Astrocyte of the spinal cord (primary cell): ENCODE results near the gene IRF2BPL.

Experiments
- DNase-seq: peaks from one replicate; pipeline ENCODE4 v3.0.0; 2011; ENCODE audit warnings: low read depth, low spot score
- H3K4me3 ChIP-seq: 2 replicates; pipeline ENCODE4 v1.5.1; 2011; ENCODE audit warnings: low read depth, mild to moderate bottlenecking, low read length, moderate library complexity
- in situ Hi-C: cut with HindIII; loops from 2 replicates; pipeline ENCODE4 v1.10.0; 2017; ENCODE audit warnings: low sequenced_read_pairs
- TF ChIP-seq, protein P1 (sequence below): IDR thresholded peaks from 2 replicates; pipeline ENCODE4 v1.5.1; 2012; ENCODE audit warnings: low read depth, mild to moderate bottlenecking, low read length, inconsistent platforms

The IRF2BPL gene

DNA sequence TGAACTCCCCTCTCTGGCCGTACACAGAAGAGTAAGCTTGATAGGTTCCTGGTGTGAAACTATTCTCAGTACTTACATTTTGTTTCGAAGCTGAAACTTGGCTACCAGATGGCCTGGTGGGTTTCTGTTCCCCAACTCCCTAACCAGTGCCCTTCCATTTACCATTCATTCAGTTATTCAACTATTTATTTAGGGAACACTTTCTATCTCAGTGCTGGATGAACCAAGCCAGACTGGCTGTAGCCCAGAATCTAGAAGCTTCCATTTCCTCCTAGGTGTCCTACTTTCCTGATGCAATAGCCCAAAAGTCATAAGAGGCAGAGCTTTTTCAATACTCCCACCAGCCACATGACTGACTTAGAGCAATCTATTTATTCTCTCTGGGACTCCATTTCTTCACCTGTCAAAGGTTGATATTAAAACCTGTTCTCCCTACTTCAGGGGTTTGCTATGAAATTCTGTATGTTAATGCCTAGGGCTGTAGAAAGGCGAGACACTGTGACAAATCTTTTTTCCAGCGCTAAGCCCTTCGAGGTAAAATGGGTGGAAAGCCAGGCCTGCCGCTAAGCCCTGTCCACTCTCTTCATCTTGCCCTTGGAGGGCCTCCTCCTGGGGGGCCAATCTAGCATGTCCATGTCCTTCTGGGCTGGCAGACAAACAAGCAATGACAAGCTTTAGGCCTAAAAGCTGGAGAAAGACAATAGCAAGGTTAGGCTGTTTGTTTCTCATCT lies 8.1 kb upstream of the IRF2BPL start:
- DNase-seq = no peak
- H3K4me3 ChIP-seq = no peak overlapping the region
- TF ChIP-seq, protein P1, sequence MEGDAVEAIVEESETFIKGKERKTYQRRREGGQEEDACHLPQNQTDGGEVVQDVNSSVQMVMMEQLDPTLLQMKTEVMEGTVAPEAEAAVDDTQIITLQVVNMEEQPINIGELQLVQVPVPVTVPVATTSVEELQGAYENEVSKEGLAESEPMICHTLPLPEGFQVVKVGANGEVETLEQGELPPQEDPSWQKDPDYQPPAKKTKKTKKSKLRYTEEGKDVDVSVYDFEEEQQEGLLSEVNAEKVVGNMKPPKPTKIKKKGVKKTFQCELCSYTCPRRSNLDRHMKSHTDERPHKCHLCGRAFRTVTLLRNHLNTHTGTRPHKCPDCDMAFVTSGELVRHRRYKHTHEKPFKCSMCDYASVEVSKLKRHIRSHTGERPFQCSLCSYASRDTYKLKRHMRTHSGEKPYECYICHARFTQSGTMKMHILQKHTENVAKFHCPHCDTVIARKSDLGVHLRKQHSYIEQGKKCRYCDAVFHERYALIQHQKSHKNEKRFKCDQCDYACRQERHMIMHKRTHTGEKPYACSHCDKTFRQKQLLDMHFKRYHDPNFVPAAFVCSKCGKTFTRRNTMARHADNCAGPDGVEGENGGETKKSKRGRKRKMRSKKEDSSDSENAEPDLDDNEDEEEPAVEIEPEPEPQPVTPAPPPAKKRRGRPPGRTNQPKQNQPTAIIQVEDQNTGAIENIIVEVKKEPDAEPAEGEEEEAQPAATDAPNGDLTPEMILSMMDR = no peak
- in situ Hi-C loops = no loop called here

DNA sequence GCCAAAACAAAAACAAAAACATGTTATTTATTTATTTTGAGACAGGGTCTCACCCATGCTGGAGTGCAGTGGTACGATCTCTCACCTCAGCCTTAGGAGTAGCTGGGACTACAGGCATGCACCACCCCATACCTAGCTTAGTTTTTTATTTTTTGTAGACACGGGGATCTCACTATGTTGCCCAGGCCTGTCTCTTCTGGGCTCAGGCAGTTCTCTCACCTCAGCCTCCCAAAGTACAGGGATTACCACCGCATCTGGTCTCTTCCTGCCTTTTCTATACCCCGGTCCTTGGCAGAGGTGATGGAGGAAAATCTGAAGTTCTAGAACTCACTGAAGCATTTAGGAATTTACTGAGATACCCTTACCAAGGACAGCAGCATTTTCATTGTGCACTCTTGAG lies 6.8 kb upstream of the IRF2BPL start:
- H3K4me3 ChIP-seq = no peak overlapping the region
- no peak for DNase-seq
- TF ChIP-seq, protein P1 = no peak
- in situ Hi-C loops = no loop called here

DNA sequence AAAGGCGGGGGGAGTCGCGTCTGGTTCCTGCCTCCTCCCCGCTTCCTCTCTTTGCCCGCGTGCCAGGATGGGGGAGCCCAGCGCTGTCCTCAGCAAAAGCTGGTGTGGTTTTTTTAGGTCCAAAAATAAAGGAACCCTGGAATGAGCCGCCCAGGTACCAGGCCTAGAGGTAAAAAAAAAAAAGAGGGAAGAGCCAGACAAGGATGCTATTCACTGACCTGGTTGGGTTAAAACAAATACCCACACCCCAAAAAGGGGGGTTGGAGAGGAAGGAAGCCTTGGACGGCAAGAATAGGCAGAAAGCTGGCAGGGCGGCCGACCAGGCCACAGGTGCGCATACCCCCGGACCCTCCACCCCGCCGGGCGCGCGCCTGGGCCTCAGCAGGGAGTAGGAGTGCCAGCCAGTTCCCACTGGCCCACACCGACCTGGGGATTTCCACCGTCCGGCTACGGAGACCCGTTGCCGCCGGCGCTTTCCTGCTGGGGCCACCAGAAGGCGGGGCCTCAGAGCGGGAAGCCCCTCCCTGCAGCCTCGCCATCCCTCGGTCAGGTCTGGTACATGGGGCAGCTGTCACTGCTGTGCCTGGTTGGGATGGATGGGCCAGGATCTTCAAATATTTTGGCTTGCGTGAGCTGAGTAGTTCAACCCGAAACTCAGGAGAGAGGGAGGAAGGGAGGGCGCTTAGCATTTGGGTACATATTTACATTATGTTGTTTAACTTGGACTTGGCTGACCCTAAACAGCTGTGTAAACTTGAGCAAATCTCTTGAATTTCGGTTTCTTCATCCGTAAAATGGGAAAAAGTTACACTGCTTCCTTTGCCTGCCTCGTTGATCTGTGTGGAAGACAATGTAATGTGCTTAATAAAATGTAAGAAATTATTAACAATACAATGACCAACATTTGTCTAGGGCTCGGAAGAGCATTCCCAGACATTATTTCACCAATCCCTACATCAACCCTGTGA lies 5.4 kb upstream of the IRF2BPL start:
- DNase-seq = peak; percentile 88
- H3K4me3 ChIP-seq = peak overlapping the region; percentile 46
- in situ Hi-C loops = no loop called here
- TF ChIP-seq, protein P1 = no peak

DNA sequence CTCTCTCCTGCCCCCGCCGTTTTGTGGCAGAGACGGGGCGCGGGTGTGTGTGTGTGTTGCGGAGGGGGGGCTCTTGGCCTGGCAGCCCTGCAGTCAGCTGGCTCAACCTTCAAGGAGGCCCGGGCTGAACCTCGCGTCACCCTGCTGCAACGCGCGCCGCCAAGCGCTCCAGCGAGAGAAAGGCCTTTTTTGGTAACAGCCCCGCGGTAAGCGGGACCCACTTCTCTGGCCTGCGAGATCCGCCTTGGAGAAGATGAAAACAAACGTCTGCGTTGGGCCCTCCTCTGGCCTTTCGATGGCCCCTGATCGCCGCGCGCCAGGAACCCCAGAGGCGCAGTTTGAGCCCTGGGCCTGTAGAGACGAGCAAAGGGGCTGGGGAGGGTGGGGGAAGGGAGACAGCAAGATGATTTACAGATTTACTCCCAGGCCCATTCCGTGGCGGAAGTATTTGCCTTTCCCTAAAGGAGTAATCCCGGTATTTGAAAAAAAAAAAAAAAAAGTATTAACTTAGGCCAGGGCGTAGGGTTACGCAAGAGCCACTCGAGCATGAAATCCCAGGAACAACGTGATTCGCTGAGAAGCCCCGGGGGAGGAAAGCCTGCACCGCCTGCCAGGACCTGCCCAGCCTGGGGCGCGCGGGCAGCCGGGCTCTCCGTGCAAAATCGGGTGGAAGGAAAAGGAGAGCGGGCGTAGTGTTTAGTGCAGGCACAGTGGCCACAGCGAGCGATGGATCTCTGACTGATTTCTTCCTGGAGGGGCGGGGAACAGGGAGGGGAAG lies 4.5 kb upstream of the IRF2BPL start:
- peak overlapping the region; percentile 46 for H3K4me3 ChIP-seq
- TF ChIP-seq, protein P1 = peak; percentile 19
- peak; percentile 96 for DNase-seq
- in situ Hi-C loops = no loop called here

DNA sequence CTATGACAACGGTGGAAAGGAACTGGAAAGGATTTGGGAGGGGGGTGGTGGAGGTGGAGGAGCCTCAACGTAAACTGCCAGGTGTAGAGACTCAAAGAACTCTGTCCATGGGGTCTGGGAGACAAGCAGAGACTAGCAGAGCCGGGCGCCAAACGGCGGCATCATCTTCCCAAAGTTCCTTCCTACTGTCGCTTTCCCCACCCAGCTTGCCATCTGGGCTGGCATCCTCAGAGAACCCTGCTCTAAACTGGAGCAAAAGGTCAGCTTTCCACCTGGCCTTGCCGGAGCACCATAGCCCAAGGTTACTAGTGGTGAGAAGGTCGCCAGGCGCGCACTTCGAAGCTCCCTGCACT lies 4.0 kb upstream of the IRF2BPL start:
- in situ Hi-C loops = no loop called here
- DNase-seq = no peak
- TF ChIP-seq, protein P1 = no peak
- H3K4me3 ChIP-seq = no peak overlapping the region
